MM.1S (cell line): ENCODE data around the gene FHOD1.

ENCODE experiments used
- DNase-seq: peaks from one replicate; pipeline ENCODE4 v3.0.0-alpha.2; 2015
- H2AFZ ChIP-seq: fragments of 300-600 bp; sonication (generic); 2 replicates; pipeline ENCODE4 v1.6.0; 2016; ENCODE audit warnings: antibody characterized with exemption, low read length
- H3F3A ChIP-seq: fragments of 300-600 bp; sonication (generic); 2 replicates; pipeline ENCODE4 v1.6.1; 2016; ENCODE audit warnings: mild to moderate bottlenecking, antibody characterized with exemption, low read length, moderate library complexity, mixed read lengths; ENCODE audit not compliant: insufficient read depth
- H3K27ac ChIP-seq: fragments of 300-600 bp; sonication (generic); 2 replicates; pipeline ENCODE4 v1.5.1; 2016; ENCODE audit warnings: mild to moderate bottlenecking, low read length
- H3K27me3 ChIP-seq: fragments of 300-600 bp; sonication (generic); replicated peaks from 2 replicates; pipeline ENCODE4 v1.6.0; 2016; ENCODE audit warnings: low read length; ENCODE audit not compliant: insufficient read depth
- H3K36me3 ChIP-seq: fragments of 300-600 bp; sonication (generic); replicated peaks from 2 replicates; pipeline ENCODE4 v1.6.1; 2016; ENCODE audit warnings: mild to moderate bottlenecking, low read length, mixed read lengths; ENCODE audit not compliant: insufficient read depth
- H3K4me1 ChIP-seq: fragments of 300-600 bp; sonication (generic); 2 replicates; pipeline ENCODE4 v1.6.1; 2016; ENCODE audit warnings: low read length, mixed read lengths
- H3K4me2 ChIP-seq: fragments of 300-600 bp; sonication (generic); 2 replicates; pipeline ENCODE4 v1.6.0; 2016; ENCODE audit warnings: low read depth, low read length
- H3K4me3 ChIP-seq: fragments of 300-600 bp; sonication (generic); 2 replicates; pipeline ENCODE4 v1.5.1; 2016; ENCODE audit warnings: low read length, mixed read lengths
- H3K79me2 ChIP-seq: fragments of 300-600 bp; sonication (generic); 2 replicates; pipeline ENCODE4 v1.6.1; 2016; ENCODE audit warnings: mixed run types, low read length, mixed read lengths
- H3K9ac ChIP-seq: fragments of 300-600 bp; sonication (generic); 2 replicates; pipeline ENCODE4 v1.6.1; 2016; ENCODE audit warnings: low read length, mixed read lengths
- H3K9me2 ChIP-seq: fragments of 300-600 bp; sonication (generic); replicated peaks from 2 replicates; pipeline ENCODE4 v1.6.1; 2016; ENCODE audit warnings: mild to moderate bottlenecking, low read length, mixed read lengths; ENCODE audit not compliant: insufficient read depth
- H3K9me3 ChIP-seq: fragments of 300-600 bp; sonication (generic); replicated peaks from 2 replicates; pipeline ENCODE4 v1.6.1; 2016; ENCODE audit warnings: mild to moderate bottlenecking, low read length, mixed read lengths; ENCODE audit not compliant: insufficient read depth
- H4K20me1 ChIP-seq: fragments of 300-600 bp; sonication (generic); 2 replicates; pipeline ENCODE4 v1.6.1; 2016; ENCODE audit warnings: mild to moderate bottlenecking, low read length, moderate library complexity, mixed read lengths; ENCODE audit not compliant: insufficient read depth
- EZH2 ChIP-seq: fragments of 300-600 bp; sonication (generic); optimal IDR thresholded peaks from 2 replicates; pipeline ENCODE3; 2017; ENCODE audit warnings: low read depth, mild to moderate bottlenecking, antibody characterized with exemption, low read length, mixed read lengths
- EZH2phosphoT487 ChIP-seq: fragments of 300-600 bp; sonication (generic); IDR thresholded peaks from 2 replicates; pipeline ENCODE4 v1.6.1; 2018; ENCODE audit warnings: antibody characterized with exemption, low read length
- TF ChIP-seq, protein P1 (sequence below): fragments of 300-600 bp; sonication (generic); IDR thresholded peaks from 2 replicates; pipeline ENCODE4 v1.5.1; 2016; ENCODE audit warnings: antibody characterized with exemption, low read length, mixed read lengths

The FHOD1 gene

DNA sequence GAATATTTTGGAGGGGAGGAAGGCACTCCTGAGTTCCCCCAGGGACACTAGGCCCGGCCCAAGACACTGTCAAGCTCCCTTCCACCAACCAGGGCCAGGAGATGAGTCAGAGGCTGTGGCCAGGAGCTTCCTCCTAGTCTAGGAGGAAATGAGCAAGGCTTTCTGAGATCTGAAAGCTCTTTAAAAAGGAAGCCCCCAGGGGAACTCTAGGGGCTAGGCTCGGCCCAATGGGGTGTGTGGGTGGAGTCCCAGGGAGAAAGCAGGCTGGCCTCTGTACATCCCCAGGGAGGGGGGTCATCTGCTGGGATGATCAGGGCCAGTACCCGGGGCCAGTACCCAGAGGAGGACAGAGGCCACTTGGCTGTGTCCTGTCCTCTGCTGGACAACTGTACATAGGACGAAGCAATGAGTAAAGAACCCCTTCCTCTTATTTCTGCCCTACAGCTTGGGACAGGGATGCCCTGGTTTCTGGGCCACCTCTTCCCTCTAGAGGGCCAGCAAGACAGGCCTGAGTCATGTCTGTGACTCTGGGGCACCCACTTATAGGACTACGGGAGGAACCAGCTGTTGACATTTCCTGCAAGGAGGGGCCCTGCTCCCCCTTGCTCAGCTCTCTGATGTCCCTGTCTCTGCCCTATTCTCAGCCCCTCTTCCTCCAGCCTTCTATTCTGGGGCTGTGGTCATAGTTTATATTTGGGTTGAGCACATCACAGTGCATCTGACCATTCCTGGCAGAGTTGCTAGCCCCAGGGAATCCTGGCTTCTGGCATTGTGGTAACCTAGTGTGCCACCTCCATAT, 2.7 kb downstream of the FHOD1 start:
- no peaks in the 10 kb centered on the region for H4K20me1 ChIP-seq
- H3K9ac ChIP-seq, result peak overlapping the region; percentile 80
- DNase-seq, result peak; percentile 88
- H3K27ac ChIP-seq, result peak overlapping the region; percentile 85
- no peaks in the 10 kb centered on the region for H3K36me3 ChIP-seq
- H3K4me2 ChIP-seq, result peak overlapping the region; percentile 79
- H3K4me3 ChIP-seq, result peak overlapping the region; percentile 93
- H2AFZ ChIP-seq, result peak overlapping the region; percentile 17; the same call in 1 of the 2 replicates
- H3K9me3 ChIP-seq, result no peaks in the 10 kb centered on the region
- TF ChIP-seq EZH2phosphoT487 (no peak), EZH2 (no peak)
- TF ChIP-seq, protein P1, sequence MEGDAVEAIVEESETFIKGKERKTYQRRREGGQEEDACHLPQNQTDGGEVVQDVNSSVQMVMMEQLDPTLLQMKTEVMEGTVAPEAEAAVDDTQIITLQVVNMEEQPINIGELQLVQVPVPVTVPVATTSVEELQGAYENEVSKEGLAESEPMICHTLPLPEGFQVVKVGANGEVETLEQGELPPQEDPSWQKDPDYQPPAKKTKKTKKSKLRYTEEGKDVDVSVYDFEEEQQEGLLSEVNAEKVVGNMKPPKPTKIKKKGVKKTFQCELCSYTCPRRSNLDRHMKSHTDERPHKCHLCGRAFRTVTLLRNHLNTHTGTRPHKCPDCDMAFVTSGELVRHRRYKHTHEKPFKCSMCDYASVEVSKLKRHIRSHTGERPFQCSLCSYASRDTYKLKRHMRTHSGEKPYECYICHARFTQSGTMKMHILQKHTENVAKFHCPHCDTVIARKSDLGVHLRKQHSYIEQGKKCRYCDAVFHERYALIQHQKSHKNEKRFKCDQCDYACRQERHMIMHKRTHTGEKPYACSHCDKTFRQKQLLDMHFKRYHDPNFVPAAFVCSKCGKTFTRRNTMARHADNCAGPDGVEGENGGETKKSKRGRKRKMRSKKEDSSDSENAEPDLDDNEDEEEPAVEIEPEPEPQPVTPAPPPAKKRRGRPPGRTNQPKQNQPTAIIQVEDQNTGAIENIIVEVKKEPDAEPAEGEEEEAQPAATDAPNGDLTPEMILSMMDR, result 0 out of 2 replicates have a peak, but pooled peaks have one; percentile 5
- peaks cover 56% of the 10 kb centered on the region for H3K79me2 ChIP-seq
- no peaks in the 10 kb centered on the region for H3K9me2 ChIP-seq
- H3K27me3 ChIP-seq, result peaks cover 7% of the 10 kb centered on the region
- H3F3A ChIP-seq, result peaks cover 44% of the 10 kb centered on the region
- peaks cover 36% of the 10 kb centered on the region for H3K4me1 ChIP-seq

DNA sequence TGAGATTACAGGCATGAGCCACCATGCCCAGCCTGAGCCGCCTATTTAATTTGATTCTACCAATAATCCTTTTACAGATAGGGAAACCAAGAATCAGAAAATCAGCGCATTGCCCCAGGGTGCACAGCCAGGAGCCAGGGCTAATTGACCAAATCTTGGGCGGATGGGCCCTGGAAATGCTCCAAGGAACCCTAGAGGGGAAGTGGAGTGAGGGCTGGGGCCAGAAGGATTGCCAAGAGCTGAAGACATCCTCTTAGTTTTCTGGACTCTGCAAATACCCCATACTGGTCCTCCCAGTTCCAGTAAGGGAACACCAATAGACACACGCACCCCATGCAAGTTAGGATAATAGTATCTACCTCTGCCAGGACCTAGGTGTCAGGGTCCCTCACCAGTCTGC, 3.8 kb downstream of the FHOD1 start:
- Histone ChIP-seq H2AFZ (no peak overlapping the region), H3K9ac (peak overlapping the region; percentile 80; the same call in 1 of the 2 replicates), H3K79me2 (peaks cover 63% of the 10 kb centered on the region), H3K9me2 (no peaks in the 10 kb centered on the region), H3K4me3 (peak overlapping the region; percentile 93; the same call in 1 of the 2 replicates), H3F3A (peaks cover 44% of the 10 kb centered on the region), H3K27ac (peak overlapping the region; percentile 85; the same call in 1 of the 2 replicates), H3K4me1 (peaks cover 30% of the 10 kb centered on the region), H3K9me3 (no peaks in the 10 kb centered on the region), H3K4me2 (peak overlapping the region; percentile 79), H4K20me1 (no peaks in the 10 kb centered on the region), H3K27me3 (no peaks in the 10 kb centered on the region), H3K36me3 (no peaks in the 10 kb centered on the region)
- TF ChIP-seq EZH2, result no peak
- TF ChIP-seq, protein P1, result no peak
- TF ChIP-seq EZH2phosphoT487, result no peak
- DNase-seq, result no peak

DNA sequence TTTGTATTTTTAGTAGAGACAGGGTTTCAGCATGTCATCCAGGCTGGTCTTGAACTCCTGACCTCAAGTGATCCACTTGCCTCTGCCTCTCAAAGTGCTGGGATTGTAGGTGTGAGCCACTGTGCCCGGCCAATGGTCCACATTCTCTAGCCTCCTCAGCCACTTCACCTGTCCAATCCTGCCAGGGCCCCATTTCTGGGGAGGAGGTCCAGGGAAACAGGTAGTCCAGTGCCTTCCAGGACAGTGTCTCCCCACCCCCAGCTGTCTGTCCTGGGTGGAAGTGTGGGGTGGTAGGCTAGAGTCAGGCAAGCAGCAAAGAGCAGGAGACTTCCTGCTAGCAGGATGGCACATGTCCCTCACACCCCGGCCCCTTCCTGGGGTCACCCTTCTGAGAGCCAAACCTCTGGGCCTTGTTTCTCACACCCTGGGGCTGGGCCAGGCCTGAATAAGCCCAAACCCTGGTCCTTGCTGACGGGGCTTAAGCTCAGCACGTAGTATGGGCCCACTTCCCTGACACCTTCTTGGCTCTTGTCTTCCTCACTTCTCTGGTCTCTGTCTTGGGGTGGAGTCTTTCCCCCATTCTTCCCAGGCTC, 5.0 kb downstream of the FHOD1 start:
- Histone ChIP-seq H3K4me2 (no peak overlapping the region), H2AFZ (no peak overlapping the region), H3K4me1 (peaks cover 22% of the 10 kb centered on the region), H3K4me3 (no peak overlapping the region), H3K9me3 (no peaks in the 10 kb centered on the region), H3F3A (peaks cover 36% of the 10 kb centered on the region), H4K20me1 (no peaks in the 10 kb centered on the region), H3K9me2 (no peaks in the 10 kb centered on the region), H3K36me3 (no peaks in the 10 kb centered on the region), H3K27ac (no peak overlapping the region), H3K9ac (no peak overlapping the region), H3K27me3 (no peaks in the 10 kb centered on the region), H3K79me2 (peaks cover 63% of the 10 kb centered on the region)
- no peak for DNase-seq
- TF ChIP-seq EZH2 (no peak), EZH2phosphoT487 (no peak)
- TF ChIP-seq, protein P1, result no peak
